GM18858 (cell line): ENCODE results near the gene IL12RB2.
"Not testable (repeated sequence)": the region's sequence is repeated elsewhere in the genome, so short reads cannot be mapped to it uniquely, and the experiment has no call there.

Source experiments
- ATAC-seq: cut with Tn5 transposase; IDR thresholded peaks from one replicate; pipeline ENCODE4 v1.9.1; 2021; ENCODE audit not compliant: unreplicated experiment

The IL12RB2 gene

GRCh38 chr1:67393240-67393639 is 85.6 kb downstream of the IL12RB2 start:
- ATAC-seq = no peak

GRCh38 chr1:67393737-67394136 is 86.1 kb downstream of the IL12RB2 start:
- no peak for ATAC-seq

GRCh38 chr1:67394548-67394947 is 86.9 kb downstream of the IL12RB2 start:
- ATAC-seq = no peak

- ATAC-seq = no peak
These were observed 91.7 kb downstream of the IL12RB2 start for GRCh38 chr1:67399199-67399993.

DNA sequence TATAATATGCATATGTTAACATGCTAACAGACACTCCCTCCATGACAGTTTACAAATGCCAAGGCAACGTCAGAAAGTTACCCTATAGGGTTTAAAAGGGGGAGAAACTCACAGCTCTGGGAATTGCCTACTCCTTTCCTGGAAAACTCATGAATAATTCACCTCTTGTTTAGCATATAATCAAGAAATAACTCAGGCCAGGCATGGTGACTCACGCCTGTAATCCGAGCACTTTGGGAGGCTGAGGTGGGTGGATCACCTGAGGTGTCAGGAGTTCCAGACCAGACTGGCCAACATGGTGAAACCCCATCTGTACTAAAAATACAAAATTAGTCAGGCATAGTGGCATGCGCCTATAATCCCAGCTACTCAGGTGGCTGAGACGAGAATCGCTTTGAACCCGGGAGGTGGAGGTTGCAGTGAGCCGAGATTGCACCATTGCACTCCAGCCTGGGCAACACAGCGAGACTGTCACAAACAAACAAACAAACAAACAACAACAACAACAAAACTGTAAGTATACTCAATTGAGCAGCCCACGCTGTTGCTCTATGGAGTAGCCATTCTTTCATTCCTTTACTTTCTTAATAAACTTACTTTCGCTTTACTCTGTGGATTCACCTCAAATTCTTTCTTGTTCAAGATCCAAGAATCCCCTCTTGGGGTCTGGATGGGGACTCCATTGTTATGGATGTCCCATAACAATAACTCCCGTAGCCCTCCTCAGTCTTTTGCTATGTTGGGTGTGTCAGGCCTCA is 92.5 kb downstream of the IL12RB2 start:
- ATAC-seq = not testable (repeated sequence)

DNA sequence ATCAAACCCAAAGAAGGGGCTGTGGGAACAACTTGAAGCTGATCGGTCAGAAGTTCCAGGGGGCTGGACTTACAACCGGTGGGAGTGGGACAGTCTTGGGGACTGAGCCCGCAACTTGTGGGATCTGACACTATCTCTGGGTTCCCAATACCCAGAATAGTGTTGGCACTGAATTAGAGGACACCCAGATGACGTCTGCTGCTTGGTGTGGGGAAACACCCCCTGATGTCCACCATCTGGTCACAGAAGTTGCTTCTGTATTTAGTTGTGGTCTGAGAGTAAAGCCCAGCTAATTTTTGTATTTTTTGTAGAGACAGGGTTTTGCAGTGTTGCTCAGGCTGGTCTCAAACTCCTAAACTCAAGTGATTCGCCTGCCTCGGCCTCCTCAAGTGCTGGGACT is 93.8 kb downstream of the IL12RB2 start:
- ATAC-seq = no peak

DNA sequence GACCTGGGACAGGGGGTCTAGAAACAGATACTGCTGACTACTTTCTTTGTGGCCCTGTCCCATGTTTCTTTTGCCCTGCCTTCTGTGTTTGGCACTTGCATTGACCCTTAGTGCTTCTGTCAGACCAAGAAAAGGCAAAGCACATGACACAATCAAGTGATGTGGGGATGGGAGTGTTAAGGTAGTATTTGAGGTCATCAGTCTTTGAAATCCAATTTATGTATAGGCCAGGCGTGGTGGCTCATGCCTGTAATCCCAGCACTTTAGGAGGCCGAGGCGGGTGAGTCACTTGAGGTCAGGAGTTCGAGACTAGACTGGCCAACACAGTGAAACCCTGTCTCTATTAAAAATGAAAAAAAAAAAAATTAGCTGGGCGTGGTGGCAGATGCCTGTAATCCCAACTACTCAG is 96.5 kb downstream of the IL12RB2 start:
- no peak for ATAC-seq

GRCh38 chr1:67405473-67406245 is 98.0 kb downstream of the IL12RB2 start:
- no peak for ATAC-seq

- no peak for ATAC-seq
These were observed 99.8 kb downstream of the IL12RB2 start for GRCh38 chr1:67407498-67407897.

GRCh38 chr1:67408148-67408547 is 100.5 kb downstream of the IL12RB2 start:
- ATAC-seq = no peak

DNA sequence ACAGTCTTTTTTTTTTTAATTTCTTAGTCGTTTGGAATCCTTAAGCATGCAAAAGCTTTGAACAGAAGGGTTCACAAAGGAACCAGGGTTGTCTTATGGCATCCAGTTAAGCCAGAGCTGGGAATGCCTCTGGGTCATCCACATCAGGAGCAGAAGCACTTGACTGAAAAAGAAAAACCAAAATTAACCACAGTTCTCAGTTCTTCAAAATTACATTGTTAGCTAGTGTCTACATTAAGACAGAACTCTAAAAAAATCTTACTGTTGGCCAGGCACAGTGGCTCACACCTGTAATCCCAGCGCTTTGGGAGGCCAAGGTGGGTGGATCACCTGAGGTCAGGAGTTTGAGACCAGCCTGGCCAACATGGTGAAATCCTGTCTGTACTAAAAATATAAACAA is 105.4 kb downstream of the IL12RB2 start:
- ATAC-seq = not testable (repeated sequence)

DNA sequence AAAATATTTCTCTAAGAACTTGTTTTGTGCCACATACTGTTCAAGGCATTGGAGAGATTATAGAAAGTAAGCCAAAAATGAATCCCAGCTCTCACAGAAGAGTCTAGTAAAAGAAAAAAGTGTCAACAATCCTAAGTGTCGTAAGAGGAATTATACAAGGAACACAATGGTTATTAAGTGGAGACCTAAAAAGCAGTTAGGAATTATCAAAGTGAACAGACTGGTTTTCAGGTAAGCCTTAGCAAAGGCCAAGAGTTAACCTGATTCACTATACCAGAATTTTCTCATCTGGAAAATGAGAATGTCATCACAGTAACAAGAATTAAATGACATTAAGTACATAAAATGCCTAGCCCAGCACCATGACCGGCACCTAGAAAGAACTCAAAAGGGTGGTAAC is 106.9 kb downstream of the IL12RB2 start:
- ATAC-seq = no peak

- no peak for ATAC-seq
These were observed 107.4 kb downstream of the IL12RB2 start for GRCh38 chr1:67415041-67415440.

DNA sequence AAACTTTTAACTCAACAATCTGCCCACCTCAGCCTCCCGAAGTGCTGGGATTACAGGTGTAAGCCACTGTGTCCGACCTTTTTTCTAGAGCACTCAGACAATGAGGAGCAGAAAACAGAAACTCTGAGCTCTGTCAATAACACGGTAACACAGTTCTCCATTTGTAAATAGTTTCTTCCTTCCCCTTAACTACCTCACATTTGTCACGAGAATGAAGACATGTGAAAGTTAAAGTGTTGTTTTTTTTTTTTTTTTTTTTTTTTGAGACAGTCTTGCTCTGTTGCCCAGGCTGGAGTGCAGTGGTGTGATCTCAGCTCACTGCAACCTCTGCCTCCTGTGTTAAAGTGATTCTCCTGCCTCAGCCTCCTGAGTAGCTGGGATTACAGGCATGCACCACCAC is 110.1 kb downstream of the IL12RB2 start:
- not testable (repeated sequence) for ATAC-seq

- no peak for ATAC-seq
These were observed 111.3 kb downstream of the IL12RB2 start for GRCh38 chr1:67418839-67419586.

DNA sequence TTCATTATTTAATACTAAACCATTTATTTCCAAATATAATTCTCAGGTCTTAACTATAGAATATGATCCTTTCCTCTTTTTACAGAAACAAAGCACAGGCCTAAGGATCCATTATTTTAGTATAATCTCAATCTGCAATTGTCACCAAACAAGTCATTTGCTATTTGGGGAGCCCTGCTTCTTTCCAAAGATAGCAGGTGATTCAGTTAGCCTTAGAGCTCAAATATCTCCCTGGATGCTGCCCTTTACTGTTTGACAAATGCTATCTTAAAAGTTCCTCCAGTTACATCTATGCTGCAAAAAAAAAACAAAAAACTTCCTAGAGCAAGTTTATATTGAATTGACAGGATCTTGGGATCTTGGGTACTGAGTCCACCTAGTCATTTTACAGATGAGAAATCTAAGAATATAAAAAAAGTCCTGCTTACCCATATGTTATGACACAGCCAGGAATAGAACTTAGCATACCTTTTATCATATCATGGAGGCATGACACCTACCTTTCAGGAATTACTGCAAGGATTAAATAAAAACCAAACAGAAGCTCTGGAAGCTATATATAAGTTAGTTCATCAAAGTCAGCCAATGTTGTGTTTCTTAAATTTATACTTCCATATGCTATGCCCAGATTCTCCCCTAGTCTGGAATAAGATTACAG is 113.3 kb downstream of the IL12RB2 start:
- no peak for ATAC-seq

DNA sequence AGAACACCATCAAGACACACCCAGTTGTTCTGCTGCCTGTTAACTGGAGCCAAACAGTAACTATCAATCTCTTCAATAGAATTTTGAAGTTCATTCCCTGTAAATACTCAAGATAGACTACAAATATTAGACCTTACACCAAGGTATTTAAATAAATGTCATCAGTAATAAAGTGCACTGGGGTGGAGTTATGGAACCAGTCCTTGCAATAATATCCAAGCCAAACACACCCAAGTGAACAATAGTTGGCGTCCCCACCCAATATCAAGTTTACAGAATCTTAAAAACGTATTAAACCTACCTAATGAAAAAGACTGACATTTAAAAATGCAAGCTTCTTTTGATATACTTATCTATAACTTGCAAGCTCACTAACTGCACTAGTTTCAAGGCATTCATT is 119.8 kb downstream of the IL12RB2 start:
- no peak for ATAC-seq

GRCh38 chr1:67427947-67428346 is 120.3 kb downstream of the IL12RB2 start:
- ATAC-seq = no peak

DNA sequence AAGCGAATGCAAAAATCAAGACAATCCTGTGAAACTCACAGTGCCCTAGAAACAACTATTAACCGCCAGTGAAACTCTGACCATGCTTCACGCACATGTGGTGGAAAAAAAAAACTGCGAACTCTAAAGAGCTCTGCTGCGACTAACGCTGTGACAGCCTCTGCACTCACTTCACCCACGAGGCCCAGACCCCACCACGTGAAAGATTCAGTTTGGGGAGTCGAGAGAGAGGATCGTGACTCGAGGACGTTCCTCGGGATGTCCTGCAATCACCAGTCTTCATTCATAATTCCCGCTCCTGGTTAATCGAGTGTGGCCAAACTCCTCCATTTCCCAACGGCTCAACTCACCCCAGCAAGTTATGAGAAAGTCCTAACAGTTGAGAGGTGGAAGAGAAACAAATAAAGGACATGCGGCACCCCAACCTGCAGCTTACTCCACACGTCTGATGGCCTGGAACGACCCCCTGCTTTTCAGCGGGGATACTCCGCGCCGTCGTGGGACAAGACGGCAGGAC is 121.4 kb downstream of the IL12RB2 start:
- no peak for ATAC-seq
